Cardiac fibroblast (primary cell): ENCODE results near the gene ZNHIT3.

Experiments used
- DNase-seq, 2 donors: peaks; one replicate each; pipeline versions ENCODE4 v3.0.0 to v3.0.0-alpha.2; 2010; ENCODE audit warnings: low read depth in 2 of 2
- H3K4me3 ChIP-seq, 2 donors: replicated peaks in 1 of 2; 1 replicate in 1 of 2; 2 replicates in 1 of 2; pipeline ENCODE4 v1.5.1; 2011; ENCODE audit warnings: low read depth in 2 of 2, low read length in 2 of 2, mild to moderate bottlenecking in 2 of 2, moderate library complexity in 1 of 2
- TF ChIP-seq, protein P1 (sequence below): IDR thresholded peaks from one replicate; pipeline ENCODE4 v1.5.1; 2011; ENCODE audit warnings: low read depth, mild to moderate bottlenecking, low read length, inconsistent platforms

The ZNHIT3 gene

GRCh38 chr17:36485805-36486203 is 677 bp upstream of the ZNHIT3 start:
- no peak for DNase-seq
- peak overlapping the region; percentile 95 to 97 for H3K4me3 ChIP-seq
- TF ChIP-seq, protein P1, sequence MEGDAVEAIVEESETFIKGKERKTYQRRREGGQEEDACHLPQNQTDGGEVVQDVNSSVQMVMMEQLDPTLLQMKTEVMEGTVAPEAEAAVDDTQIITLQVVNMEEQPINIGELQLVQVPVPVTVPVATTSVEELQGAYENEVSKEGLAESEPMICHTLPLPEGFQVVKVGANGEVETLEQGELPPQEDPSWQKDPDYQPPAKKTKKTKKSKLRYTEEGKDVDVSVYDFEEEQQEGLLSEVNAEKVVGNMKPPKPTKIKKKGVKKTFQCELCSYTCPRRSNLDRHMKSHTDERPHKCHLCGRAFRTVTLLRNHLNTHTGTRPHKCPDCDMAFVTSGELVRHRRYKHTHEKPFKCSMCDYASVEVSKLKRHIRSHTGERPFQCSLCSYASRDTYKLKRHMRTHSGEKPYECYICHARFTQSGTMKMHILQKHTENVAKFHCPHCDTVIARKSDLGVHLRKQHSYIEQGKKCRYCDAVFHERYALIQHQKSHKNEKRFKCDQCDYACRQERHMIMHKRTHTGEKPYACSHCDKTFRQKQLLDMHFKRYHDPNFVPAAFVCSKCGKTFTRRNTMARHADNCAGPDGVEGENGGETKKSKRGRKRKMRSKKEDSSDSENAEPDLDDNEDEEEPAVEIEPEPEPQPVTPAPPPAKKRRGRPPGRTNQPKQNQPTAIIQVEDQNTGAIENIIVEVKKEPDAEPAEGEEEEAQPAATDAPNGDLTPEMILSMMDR: no peak

DNA sequence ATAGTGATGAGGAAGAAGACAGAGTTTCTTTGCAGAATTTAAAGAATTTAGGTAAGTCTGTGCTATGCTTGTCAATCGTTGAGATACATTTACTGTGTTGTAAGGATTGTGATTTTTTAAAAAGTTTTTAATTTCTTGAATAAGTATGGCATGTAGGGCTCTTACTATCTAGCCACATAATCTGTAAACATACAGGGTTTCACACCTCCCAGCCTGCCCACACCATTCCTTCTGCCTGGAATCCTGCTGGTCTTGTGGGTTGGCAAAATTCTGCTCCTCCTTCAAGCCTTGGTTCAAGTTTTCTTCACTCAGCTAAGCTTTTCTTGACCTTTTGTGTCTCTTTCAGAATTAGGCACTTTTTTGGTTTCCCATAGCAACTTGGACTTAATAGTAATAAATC is 7.5 kb downstream of the ZNHIT3 start:
- TF ChIP-seq, protein P1: no peak

GRCh38 chr17:36494674-36495073 is 8.2 kb downstream of the ZNHIT3 start:
- TF ChIP-seq, protein P1: no peak
- no peak for DNase-seq
- no peak overlapping the region for H3K4me3 ChIP-seq

More for the DNA sequence above, 7.5 kb downstream of the ZNHIT3 start:
- no peak for DNase-seq
- no peak overlapping the region for H3K4me3 ChIP-seq

DNA sequence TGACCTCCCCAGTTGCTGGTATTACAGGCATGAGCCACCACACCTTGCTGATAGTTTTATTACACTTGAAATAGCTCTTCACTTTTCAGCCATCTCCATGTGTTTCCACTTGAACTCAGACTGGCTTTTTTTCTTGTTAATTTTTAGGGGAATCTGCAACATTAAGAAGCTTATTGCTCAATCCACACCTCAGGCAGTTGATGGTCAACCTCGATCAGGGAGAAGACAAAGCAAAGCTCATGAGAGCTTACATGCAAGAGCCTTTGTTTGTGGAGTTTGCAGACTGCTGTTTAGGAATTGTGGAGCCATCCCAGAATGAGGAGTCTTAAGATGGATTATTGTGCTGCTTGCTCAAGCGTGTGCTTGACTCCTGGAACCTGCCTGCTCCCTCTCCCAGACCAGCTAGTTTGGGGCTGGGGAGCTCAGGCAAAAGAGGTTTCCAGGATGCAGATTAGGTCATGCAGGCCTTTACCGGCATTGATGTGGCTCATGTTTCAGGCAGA is 8.6 kb downstream of the ZNHIT3 start:
- TF ChIP-seq, protein P1: no peak
- no peak for DNase-seq
- no peak overlapping the region for H3K4me3 ChIP-seq

- H3K4me3 ChIP-seq: no peak overlapping the region
- TF ChIP-seq, protein P1: no peak
- no peak for DNase-seq
These were observed 9.7 kb downstream of the ZNHIT3 start for GRCh38 chr17:36496018-36496789.

GRCh38 chr17:36498155-36498554 is 11.7 kb downstream of the ZNHIT3 start:
- DNase-seq: no peak
- H3K4me3 ChIP-seq: no peak overlapping the region
- TF ChIP-seq, protein P1: no peak
